ENCODE measurements around the gene ZNF470.

- TF ChIP-seq CTCF (IDR thresholded peaks at IDR 0.05), result no peak
- TF ChIP-seq EZH2 (IDR thresholded peaks at IDR 0.05; ENCODE audit: borderline replicate concordance, insufficient read depth, low read depth, low read length, poor library complexity, severe bottlenecking), result no peak
Observed at GRCh38 chr19:56573914-56574313, 6.6 kb downstream of the ZNF470 start.
